Activated CD4-positive, alpha-beta T cell treated with anti-CD3 and anti-CD28 coated beads for 36 hours (primary cell): ENCODE data around the gene MPV17. TPM values are rescaled to one million over a fixed set of nuclear protein-coding genes. Genes with fewer than 3 reads are reported as not detected.
"Not testable (repeated sequence)": the region's sequence is repeated elsewhere in the genome, so short reads cannot be mapped to it uniquely, and the experiment has no call there.

ENCODE experiments used
- ATAC-seq: fragments of 200-7000 bp; cut with Tn5 transposase; one replicate; pipeline ENCODE4 v1.10.0; 2021; ENCODE audit warnings: mild to moderate bottlenecking, moderate library complexity
- CTCF ChIA-PET: fragments of 350-600 bp; sonication (Branson Sonifier 250); formaldehyde crosslinking; loops from one replicate; lab custom pipeline; 2021; ENCODE audit warnings: antibody characterized with exemption; lab: Charles Lee
- POLR2A ChIA-PET: fragments of 350-600 bp; sonication (Branson Sonifier 250); formaldehyde crosslinking; loops from one replicate; lab custom pipeline; 2021; ENCODE audit warnings: antibody characterized with exemption, inconsistent platforms; lab: Charles Lee
- DNase-seq: peaks from one replicate; pipeline ENCODE4 v3.0.0-alpha.2; 2020
- H3K27ac Mint-ChIP-seq: one replicate; pipeline ENCODE4 v1.8.0; 2021; ENCODE audit warnings: mixed read lengths
- H3K27me3 Mint-ChIP-seq: one replicate; pipeline ENCODE4 v1.8.0; 2021; ENCODE audit warnings: mixed read lengths
- H3K36me3 Mint-ChIP-seq: one replicate; pipeline ENCODE4 v1.8.0; 2021; ENCODE audit warnings: low read depth, mixed read lengths
- H3K4me1 Mint-ChIP-seq: one replicate; pipeline ENCODE4 v1.8.0; 2021; ENCODE audit warnings: mixed read lengths
- H3K4me3 Mint-ChIP-seq: one replicate; pipeline ENCODE4 v1.8.0; 2021; ENCODE audit warnings: mild to moderate bottlenecking, moderate library complexity, mixed read lengths
- H3K9me3 Mint-ChIP-seq: one replicate; pipeline ENCODE4 v1.8.0; 2021; ENCODE audit warnings: low read depth, mixed read lengths
- intact Hi-C, 2 experiments: fragments of 100-400 bp; cut with DNase I in 1 of 2; cut with micrococcal nuclease in 1 of 2; formaldehyde crosslinking; loops; one replicate each; pipeline versions ENCODE4 v1.14.2 to v1.15.1; 2022 to 2024; cut with DNase I, micrococcal nuclease
- total RNA-seq, 2 experiments: library from RNA; stranded (reverse); gene quantifications; one replicate each; pipeline ENCODE4 v1.2.3, GENCODE V29; 2021

The MPV17 gene
- total RNA-seq, 2 experiments from 2014 or later, result 93.4 to 103 TPM

- ATAC-seq (no peak), DNase-seq (no peak)
- peaks cover 24% of the 10 kb centered on the region for H3K36me3 Mint-ChIP-seq
- peaks cover 51% of the 10 kb centered on the region for H3K4me1 Mint-ChIP-seq
- peak overlapping the region; percentile 28 for H3K4me3 Mint-ChIP-seq
- no peak overlapping the region for H3K27ac Mint-ChIP-seq
- ChIA-PET CTCF (interaction anchor here (0.7 to 1.1 kb wide), 4 partner anchors 15 to 231 kb away, joined by 3 to 4 read pairs (median 4); partner anchors contain the start of genes ABHD1 and MPV17), POLR2A (no interaction called here)
- no peaks in the 10 kb centered on the region for H3K9me3 Mint-ChIP-seq
- intact Hi-C loops, result no loop called here
- H3K27me3 Mint-ChIP-seq, result no peaks in the 10 kb centered on the region
Measured at GRCh38 chr2:27354597-27354927, 31.7 kb upstream of the MPV17 start.

GRCh38 chr2:27353762-27354596 lies 31.1 kb upstream of the MPV17 start:
- H3K4me3 Mint-ChIP-seq, result peak overlapping the region; percentile 28
- ATAC-seq (no peak), DNase-seq (no peak)
- no peaks in the 10 kb centered on the region for H3K27me3 Mint-ChIP-seq
- H3K36me3 Mint-ChIP-seq, result peaks cover 26% of the 10 kb centered on the region
- H3K27ac Mint-ChIP-seq, result peak overlapping the region; percentile 31
- POLR2A ChIA-PET, result no interaction called here
- H3K9me3 Mint-ChIP-seq, result no peaks in the 10 kb centered on the region
- CTCF ChIA-PET, result interaction anchor here (0.6 to 1.1 kb wide), 6 partner anchors 16 to 330 kb away, joined by 3 to 4 read pairs (median 4); partner anchors contain the start of genes ABHD1 and MPV17
- intact Hi-C loops, result no loop called here
- peaks cover 53% of the 10 kb centered on the region for H3K4me1 Mint-ChIP-seq

GRCh38 chr2:27353386-27353761 lies 30.5 kb upstream of the MPV17 start:
- Mint-ChIP-seq H3K36me3 (peaks cover 25% of the 10 kb centered on the region), H3K4me1 (peaks cover 50% of the 10 kb centered on the region)
- H3K9me3 Mint-ChIP-seq, ATAC-seq, H3K27me3 Mint-ChIP-seq, intact Hi-C loops, H3K27ac Mint-ChIP-seq, DNase-seq, POLR2A ChIA-PET, H3K4me3 Mint-ChIP-seq: not testable (repeated sequence)
- CTCF ChIA-PET, result interaction anchor here (0.6 to 1.1 kb wide), 3 partner anchors 20 to 330 kb away, joined by 3 to 4 read pairs (median 3); partner anchors contain the start of gene ABHD1

- Mint-ChIP-seq H3K9me3 (no peaks in the 10 kb centered on the region), H3K4me1 (peaks cover 44% of the 10 kb centered on the region), H3K27ac (peak overlapping the region; percentile 51), H3K4me3 (peak overlapping the region; percentile 13), H3K36me3 (peaks cover 20% of the 10 kb centered on the region), H3K27me3 (no peaks in the 10 kb centered on the region)
- DNase-seq (peak; percentile 19), ATAC-seq (peak; percentile 24)
- ChIA-PET POLR2A (interaction anchor here (1.0 kb wide), 1 partner anchor 28 kb away, joined by 3 read pairs; no protein-coding TSS in a partner anchor), CTCF (interaction anchor here (0.6 to 1.2 kb wide), 10 partner anchors 12 to 301 kb away, joined by 3 to 4 read pairs (median 3); no protein-coding TSS in a partner anchor)
- intact Hi-C loops, result no loop called here
Measured at GRCh38 chr2:27351802-27352598, 29.1 kb upstream of the MPV17 start.

GRCh38 chr2:27350106-27350693 lies 27.3 kb upstream of the MPV17 start:
- DNase-seq (no peak), ATAC-seq (no peak)
- Mint-ChIP-seq H3K4me1 (peaks cover 40% of the 10 kb centered on the region), H3K27me3 (no peaks in the 10 kb centered on the region), H3K9me3 (no peaks in the 10 kb centered on the region), H3K4me3 (no peak overlapping the region), H3K36me3 (peaks cover 16% of the 10 kb centered on the region), H3K27ac (no peak overlapping the region)
- intact Hi-C loops, result no loop called here
- ChIA-PET CTCF (interaction anchor here (0.6 to 1.1 kb wide), 3 partner anchors 27 to 288 kb away, joined by 3 read pairs; partner anchors contain the start of gene MPV17), POLR2A (no interaction called here)

GRCh38 chr2:27347641-27348040 lies 24.7 kb upstream of the MPV17 start:
- Mint-ChIP-seq H3K36me3 (peaks cover 23% of the 10 kb centered on the region), H3K4me1 (peaks cover 22% of the 10 kb centered on the region), H3K4me3 (no peak overlapping the region), H3K27me3 (no peaks in the 10 kb centered on the region), H3K27ac (no peak overlapping the region), H3K9me3 (no peaks in the 10 kb centered on the region)
- no peak for DNase-seq
- ChIA-PET CTCF (no interaction called here), POLR2A (no interaction called here)
- intact Hi-C loops, result no loop called here
- ATAC-seq, result no peak

- Mint-ChIP-seq H3K9me3 (no peaks in the 10 kb centered on the region), H3K27me3 (no peaks in the 10 kb centered on the region), H3K4me1 (no peaks in the 10 kb centered on the region), H3K36me3 (peaks cover 39% of the 10 kb centered on the region), H3K27ac (no peak overlapping the region), H3K4me3 (no peak overlapping the region)
- CTCF ChIA-PET, result interaction anchor here (0.6 to 0.9 kb wide), 2 partner anchors 149 to 611 kb away, joined by 3 read pairs; no protein-coding TSS in a partner anchor
- DNase-seq (no peak), ATAC-seq (no peak)
- intact Hi-C loops, result no loop called here
- POLR2A ChIA-PET, result no interaction called here
Measured at GRCh38 chr2:27336173-27336572, 13.3 kb upstream of the MPV17 start.

GRCh38 chr2:27335311-27335710 lies 12.4 kb upstream of the MPV17 start:
- Mint-ChIP-seq H3K27ac (peak overlapping the region; percentile 17), H3K9me3 (no peaks in the 10 kb centered on the region), H3K4me3 (no peak overlapping the region), H3K36me3 (peaks cover 37% of the 10 kb centered on the region), H3K27me3 (no peaks in the 10 kb centered on the region), H3K4me1 (no peaks in the 10 kb centered on the region)
- ChIA-PET CTCF (no interaction called here), POLR2A (interaction anchor here (0.5 kb wide), 1 partner anchor 56 kb away, joined by 4 read pairs; no protein-coding TSS in a partner anchor)
- no peak for ATAC-seq
- intact Hi-C loops, result no loop called here
- no peak for DNase-seq

GRCh38 chr2:27324720-27325119 lies 1.8 kb upstream of the MPV17 start:
- ChIA-PET CTCF (interaction anchor here (1.0 kb wide), 1 partner anchor 45 kb away, joined by 4 read pairs; no protein-coding TSS in a partner anchor), POLR2A (interaction anchor here (1.2 kb wide), 1 partner anchor 27 kb away, joined by 3 read pairs; no protein-coding TSS in a partner anchor)
- intact Hi-C loops, result no loop called here
- Mint-ChIP-seq H3K27ac (no peak overlapping the region), H3K36me3 (peaks cover 29% of the 10 kb centered on the region), H3K4me1 (peaks cover 17% of the 10 kb centered on the region), H3K9me3 (no peaks in the 10 kb centered on the region), H3K27me3 (no peaks in the 10 kb centered on the region), H3K4me3 (peak overlapping the region; percentile 11)
- no peak for DNase-seq
- no peak for ATAC-seq

- DNase-seq (no peak), ATAC-seq (peak; percentile 3)
- POLR2A ChIA-PET, result interaction anchor here (1.2 kb wide), 1 partner anchor 28 kb away, joined by 3 read pairs; no protein-coding TSS in a partner anchor
- Mint-ChIP-seq H3K4me3 (peak overlapping the region; percentile 98), H3K9me3 (no peaks in the 10 kb centered on the region), H3K27me3 (no peaks in the 10 kb centered on the region), H3K4me1 (peaks cover 17% of the 10 kb centered on the region), H3K27ac (peak overlapping the region; percentile 98), H3K36me3 (peaks cover 29% of the 10 kb centered on the region)
- CTCF ChIA-PET, result interaction anchor here (0.6 to 1.4 kb wide), 6 partner anchors 12 to 381 kb away, joined by 3 to 5 read pairs (median 3); no protein-coding TSS in a partner anchor
- intact Hi-C loops, result loop anchor here (1.0 to 2.0 kb wide), 8 partner anchors 33 to 273 kb away; partner anchors contain the start of genes EIF2B4 (in 2 of the 2), GTF3C2 (in 2 of the 2), SNX17 (in 2 of the 2) and AGBL5 (in 1 of the 2)
Measured at GRCh38 chr2:27323596-27324285, 844 bp upstream of the MPV17 start.
